GM12892 (cell line): ENCODE data around the gene ABCB11.

Source experiments
- POLR2A ChIP-seq: IDR thresholded peaks from 2 replicates; pipeline ENCODE4 v1.6.1; 2011; ENCODE audit warnings: low read depth, low read length, control low read depth
- POLR2AphosphoS5 ChIP-seq: IDR thresholded peaks from 2 replicates; pipeline ENCODE4 v1.6.1; 2011; ENCODE audit warnings: low read depth, low read length, control low read depth
- TAF1 ChIP-seq: IDR thresholded peaks from 2 replicates; pipeline ENCODE4 v1.6.1; 2011; ENCODE audit warnings: low read depth, mild to moderate bottlenecking, control low read depth, low read length, borderline replicate concordance

DNA sequence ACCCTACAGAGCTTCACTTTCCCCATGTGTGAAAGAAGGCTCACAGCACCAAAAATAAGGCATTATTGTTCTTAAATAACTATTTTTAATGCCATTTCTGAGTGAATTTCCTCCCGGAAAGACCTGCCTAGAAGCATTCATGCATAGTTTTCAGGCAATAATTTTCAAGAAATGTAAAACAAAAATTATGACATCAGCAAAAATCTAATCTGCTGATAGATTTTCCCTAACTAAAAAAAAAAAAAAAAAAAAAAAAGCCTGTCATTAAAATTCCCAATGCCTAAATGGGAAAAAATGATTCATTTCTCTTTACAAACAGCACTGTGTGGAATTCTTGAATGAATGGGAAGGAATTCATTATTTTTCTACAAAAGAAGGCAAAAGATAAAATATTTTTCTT lies 35.4 kb downstream of the ABCB11 start:
- TF ChIP-seq POLR2A (no peak), POLR2AphosphoS5 (no peak), TAF1 (no peak)
